SKM-1 (cell line): ENCODE data around the gene DAAM1.

Experiments used
- DNase-seq: peaks from one replicate; lab custom pipeline; 2025; ENCODE audit not compliant: unreplicated experiment; lab: John Stamatoyannopoulos, UW

The DAAM1 gene

GRCh38 chr14:59187118-59187517 is 1.3 kb upstream of the DAAM1 start:
- DNase-seq: no peak

DNA sequence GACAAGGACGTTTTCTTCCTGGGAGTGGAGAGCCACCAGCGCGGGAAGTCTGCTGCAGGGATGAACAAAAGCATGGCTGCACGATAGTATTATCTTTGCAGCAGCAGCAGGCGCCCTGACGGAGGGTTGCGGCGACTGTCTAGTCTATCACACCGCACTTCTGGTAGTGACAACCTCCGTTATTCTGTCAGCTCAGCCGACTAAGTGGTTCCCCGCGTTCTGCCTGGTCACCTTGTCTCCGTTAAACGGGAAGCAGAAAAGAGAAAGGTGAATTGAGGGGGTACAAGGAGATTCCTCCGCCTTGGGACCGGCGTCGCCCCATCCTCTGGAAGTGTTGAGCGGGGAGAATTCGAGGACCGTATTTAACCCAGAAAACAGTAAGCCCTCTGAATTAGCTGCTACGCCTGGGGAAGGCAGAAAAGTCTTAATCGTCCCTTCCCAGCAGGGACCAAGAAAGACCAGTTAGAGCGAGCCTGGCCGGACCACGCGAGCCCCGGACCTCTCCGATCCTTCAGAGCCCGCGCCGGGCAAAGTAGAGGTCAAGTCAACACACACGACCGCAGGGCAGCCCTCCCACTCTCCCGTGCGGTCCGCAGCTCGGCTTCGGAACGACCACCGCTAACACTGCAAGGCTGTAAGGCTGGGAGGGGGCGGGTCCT is 536 bp upstream of the DAAM1 start:
- no peak for DNase-seq

GRCh38 chr14:59189091-59189785 is 771 bp downstream of the DAAM1 start:
- DNase-seq: no peak

GRCh38 chr14:59189786-59190368 is 1.4 kb downstream of the DAAM1 start:
- DNase-seq: peak; percentile 11

GRCh38 chr14:59190372-59190771 is 1.9 kb downstream of the DAAM1 start:
- no peak for DNase-seq

DNA sequence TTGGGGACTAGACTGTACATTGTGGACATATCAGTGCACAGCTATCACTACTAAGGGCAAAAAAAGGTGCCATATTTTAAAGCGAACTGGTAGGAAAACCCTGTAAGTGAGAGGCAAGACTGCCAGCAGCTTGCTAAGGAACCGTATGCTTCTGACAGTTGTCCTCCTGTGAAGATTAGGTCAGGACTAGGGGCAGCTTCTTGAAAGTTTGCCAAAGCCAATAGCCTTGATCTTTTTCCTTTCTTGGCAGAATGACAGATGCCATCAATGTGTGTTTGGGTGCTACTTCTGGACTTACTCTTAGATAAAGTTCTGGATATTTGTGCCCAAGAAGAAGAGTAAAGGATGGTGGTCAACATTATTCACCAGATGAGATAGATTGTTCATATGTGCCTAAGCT is 7.4 kb downstream of the DAAM1 start:
- no peak for DNase-seq

- no peak for DNase-seq
Measured at GRCh38 chr14:59197695-59198262, 9.3 kb downstream of the DAAM1 start.

DNA sequence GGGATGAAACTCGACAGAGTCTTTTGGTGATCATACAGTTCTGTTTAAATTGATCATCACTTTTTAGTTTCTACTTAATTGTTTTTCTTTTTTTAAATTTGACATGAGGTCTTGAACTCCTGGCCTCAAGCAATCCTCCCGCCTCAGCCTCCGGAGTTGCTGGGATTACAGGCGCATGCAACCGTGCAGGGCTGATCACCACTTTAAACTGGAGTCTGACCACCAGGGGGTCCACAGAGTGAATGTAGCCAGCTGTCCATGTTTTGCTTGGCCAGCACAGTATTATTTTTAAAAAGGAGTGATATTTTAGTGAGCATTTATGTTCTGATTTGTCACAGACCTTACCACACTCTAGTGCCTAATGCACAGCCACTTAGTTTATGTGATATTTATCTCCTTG is 10.7 kb downstream of the DAAM1 start:
- DNase-seq: no peak

DNA sequence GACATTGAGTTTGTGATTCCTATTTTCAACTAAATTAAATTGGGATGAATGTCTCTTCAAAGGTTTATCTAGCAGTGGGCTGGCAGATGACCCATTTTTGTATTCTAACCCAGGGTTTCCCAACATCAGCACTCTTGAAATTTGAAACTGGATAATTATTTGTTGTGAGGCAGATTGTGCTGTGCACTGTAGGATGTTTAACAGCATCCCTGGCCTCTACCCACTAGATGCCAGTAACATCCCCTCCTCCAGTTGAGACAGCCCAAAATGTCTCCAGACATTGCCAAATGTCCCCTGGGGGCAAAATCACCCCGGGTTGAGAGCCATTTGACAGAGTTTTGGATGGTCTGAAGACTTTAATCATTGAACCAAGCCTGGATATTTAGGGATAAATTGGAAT is 11.1 kb downstream of the DAAM1 start:
- no peak for DNase-seq

DNA sequence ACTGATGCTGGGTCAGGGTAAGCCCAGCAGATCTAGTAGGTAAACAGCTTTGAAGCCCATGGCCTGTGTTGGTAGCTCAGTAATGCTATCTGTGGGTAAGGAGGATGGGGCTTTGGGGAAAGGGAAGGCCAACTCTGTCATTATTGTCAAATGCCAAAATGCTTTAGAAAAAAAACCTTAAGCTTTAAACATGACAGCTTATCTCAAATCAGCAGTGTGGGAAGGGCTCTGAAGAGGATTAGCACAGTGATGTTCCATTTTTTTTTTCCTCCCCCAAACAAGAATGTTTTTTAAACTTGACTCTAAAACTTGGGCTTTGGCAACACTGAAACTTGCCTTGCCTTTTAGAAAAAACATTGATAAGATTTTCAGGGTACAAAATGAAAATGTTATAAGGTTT is 11.7 kb downstream of the DAAM1 start:
- no peak for DNase-seq

DNA sequence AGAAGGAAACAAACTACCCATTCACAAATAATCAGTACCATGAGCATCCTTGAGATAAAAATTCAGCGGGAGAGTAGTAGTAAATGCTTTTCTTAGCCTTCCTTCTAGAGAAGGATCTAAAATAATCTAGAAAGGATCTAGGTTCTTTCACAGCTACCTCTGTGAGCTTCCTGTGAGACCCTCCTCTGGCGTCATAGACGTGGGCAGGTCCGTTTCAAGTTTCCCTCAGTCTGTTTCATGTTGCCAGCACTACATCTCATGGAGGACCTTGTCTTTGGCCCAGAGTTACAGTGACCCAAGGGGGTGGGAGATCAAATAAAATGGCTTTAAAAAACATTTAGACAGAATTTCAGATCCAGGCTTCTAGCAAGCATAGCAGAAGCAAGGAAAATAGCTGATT is 13.6 kb downstream of the DAAM1 start:
- DNase-seq: no peak

- DNase-seq: no peak
Measured at GRCh38 chr14:59204305-59204704, 15.8 kb downstream of the DAAM1 start.

DNA sequence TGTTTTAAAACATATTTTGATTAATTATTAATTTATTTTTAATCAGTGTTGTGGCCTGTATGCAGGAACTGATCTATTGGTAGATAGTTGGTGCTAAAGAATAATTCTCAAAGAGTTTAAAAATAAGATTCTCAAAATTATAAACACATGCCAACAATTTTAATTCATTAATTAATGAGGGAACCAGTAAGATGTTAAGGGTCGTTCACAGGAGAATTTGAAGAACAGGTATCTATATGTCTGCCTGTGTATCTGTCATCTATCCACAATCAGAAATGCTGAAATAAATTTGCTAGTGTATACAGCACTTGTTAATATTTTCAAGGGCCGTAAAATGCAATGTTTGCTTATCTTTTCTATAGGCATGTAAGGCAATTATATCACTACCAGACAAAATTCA is 18.4 kb downstream of the DAAM1 start:
- DNase-seq: no peak

- DNase-seq: no peak
Measured at GRCh38 chr14:59207506-59207933, 19.1 kb downstream of the DAAM1 start.

DNA sequence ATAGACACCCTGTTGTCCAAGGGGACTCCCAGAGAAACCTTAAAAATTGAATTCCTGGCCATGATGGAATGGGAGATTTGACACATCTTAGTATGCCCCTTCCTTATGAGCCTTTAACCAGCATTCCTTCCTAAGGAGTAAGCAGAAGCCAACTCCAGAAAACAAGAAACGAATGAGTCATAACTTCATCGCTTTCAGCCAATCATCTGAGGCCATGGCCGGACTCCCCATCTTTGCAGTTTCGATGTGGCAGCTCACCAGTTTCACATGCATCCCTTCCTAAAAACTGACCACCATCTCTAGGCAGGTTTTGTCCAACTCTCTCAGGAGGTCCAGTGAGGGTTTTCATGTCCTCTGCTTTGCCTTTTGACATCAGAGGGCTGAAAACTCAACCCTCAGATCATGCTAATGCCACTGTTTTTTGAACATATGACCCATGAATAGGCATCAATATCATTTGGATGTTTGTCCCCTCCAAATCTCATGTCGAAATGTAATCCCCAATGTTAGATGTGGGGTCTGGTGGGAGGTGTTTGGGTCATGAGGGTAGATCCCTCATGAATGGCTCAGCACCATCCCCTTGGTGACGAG is 19.9 kb downstream of the DAAM1 start:
- DNase-seq: no peak

DNA sequence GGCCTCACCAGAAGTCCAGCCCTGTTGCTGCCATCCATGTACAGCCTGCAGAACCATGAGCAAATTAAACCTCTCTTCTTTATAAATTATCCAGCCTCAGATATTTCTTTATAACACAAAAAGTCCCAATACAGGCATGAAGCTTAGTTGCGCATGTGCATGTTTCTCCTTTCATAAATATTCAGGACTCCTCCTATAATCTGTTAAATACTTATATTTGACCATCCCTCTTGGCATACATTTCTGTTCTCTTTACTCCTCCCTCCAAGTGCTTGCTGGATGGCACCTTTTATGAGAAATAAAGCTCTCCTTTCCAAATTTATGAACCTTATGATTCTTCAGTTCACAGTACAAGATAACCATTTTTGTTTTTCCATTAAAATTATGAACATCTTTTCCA is 20.5 kb downstream of the DAAM1 start:
- DNase-seq: no peak

DNA sequence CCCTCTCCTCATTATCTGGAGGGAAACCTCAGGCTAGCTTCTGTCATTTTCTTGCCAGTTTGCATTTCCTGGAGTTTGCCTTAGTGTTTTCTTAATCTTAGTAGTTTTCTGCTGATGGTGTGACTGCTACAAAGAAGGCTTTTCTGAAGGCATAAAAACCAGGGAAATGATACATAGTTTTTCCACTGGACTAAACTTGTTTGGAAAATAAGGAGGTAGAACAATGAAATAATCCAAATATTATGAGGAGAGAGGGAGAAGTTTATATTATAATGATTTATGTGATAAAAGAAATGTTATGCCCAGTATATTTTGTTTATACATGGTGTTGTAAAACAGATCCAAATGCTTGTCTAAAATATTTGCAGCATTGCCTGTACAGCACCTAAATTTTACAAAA is 22.2 kb downstream of the DAAM1 start:
- DNase-seq: no peak

GRCh38 chr14:59213368-59214315 is 25.2 kb downstream of the DAAM1 start:
- DNase-seq: no peak

DNA sequence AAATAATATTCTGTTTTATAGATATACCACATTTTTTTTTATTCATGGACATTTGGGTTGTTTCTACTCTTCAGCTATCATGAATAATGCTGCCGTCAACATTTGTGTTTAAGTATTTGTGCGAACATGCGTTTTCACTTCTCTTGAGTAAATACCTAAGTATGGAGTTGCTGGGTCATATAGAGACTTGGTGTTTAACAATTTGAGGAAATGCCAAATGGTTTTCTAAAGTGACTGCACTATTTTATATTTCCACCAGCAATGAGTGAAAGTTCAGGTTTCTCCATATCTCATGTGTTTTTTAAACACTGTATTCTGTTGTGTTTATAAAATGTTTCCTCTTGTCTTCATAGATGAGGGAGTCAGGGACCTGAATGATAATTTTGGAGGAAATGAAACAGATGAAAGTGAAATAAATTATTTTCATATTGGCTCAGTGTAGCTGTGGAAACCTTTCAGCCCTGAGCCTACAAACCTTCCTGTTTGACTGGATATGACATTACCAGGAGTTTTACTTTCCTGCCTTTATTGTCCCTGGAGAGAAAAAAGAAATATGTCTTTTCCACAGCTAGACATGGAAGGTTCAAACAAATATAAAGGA is 26.3 kb downstream of the DAAM1 start:
- no peak for DNase-seq

DNA sequence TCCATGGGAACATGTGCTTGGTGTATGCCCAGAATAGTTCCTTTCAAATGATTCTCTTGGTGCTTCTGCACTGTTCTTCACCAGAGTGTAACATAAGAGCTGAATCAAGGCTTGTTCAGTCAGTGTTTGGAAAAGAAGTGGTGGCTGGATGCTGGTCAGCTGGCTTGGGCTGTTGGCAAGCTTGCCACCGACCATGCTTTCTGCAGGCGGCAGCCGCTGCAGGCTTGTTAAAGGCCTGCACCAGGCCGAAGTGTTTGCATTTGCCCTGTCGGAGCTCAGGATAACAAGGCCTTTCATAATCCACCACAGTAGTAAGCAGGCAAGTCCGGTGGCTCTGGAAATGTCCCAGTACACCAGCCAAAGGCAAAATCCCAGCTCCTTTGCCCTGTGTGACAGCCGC is 26.9 kb downstream of the DAAM1 start:
- DNase-seq: no peak
